ENCODE measurements around the gene ZSWIM6.

GRCh38 chr5:61322738-61323725 is 9.0 kb upstream of the ZSWIM6 start:
- TF ChIP-seq CTCF (IDR thresholded peaks at IDR 0.05 in 4 of 5, conservative IDR thresholded peaks at IDR 0.05 in 1 of 5) (no peak), POLR2A (IDR thresholded peaks at IDR 0.05) (no peak)
